WTC11 (cell line): ENCODE results near the gene ILK.

ENCODE experiments used
- CTCF ChIP-seq: fragments of 200-600 bp; IDR thresholded peaks from 2 replicates; pipeline ENCODE4 v1.8.0; 2022; ENCODE audit warnings: antibody characterized with exemption
- MAX ChIP-seq: sonication (generic); formaldehyde crosslinking; IDR thresholded peaks from 2 replicates; pipeline ENCODE4 v1.8.0; 2022; ENCODE audit warnings: mild to moderate bottlenecking, missing genetic modification reagents
- ZNF219 ChIP-seq: sonication (generic); formaldehyde crosslinking; IDR thresholded peaks from 2 replicates; pipeline ENCODE4 v1.8.0; 2023; ENCODE audit warnings: missing genetic modification reagents, mild to moderate bottlenecking, borderline replicate concordance

- TF ChIP-seq CTCF = no peak
- no peak for TF ChIP-seq ZNF219 (CRISPR knock-in tag)
- TF ChIP-seq MAX (CRISPR knock-in tag) = no peak
Observed at GRCh38 chr11:6606471-6607189, 3.1 kb downstream of the ILK start.
